GM18870 (cell line): Measurements from ENCODE around the gene TAL1.

Experiments used
- ATAC-seq: cut with Tn5 transposase; IDR thresholded peaks from one replicate; pipeline ENCODE4 v1.9.1; 2021; ENCODE audit warnings: moderate library complexity; ENCODE audit not compliant: unreplicated experiment

Gene TAL1

GRCh38 chr1:47189844-47190508, 42.0 kb downstream of the TAL1 start, which contains the start of gene PDZK1IP1:
TSS of gene PDZK1IP1 (minus strand) at chr1:47190036. CDS start at chr1:47189932, 104 bp downstream.
- no peak for ATAC-seq

GRCh38 chr1:47188791-47189785, 42.9 kb downstream of the TAL1 start:
- ATAC-seq, result no peak

GRCh38 chr1:47187926-47188250, 44.1 kb downstream of the TAL1 start:
- ATAC-seq, result no peak

GRCh38 chr1:47187231-47187925, 44.6 kb downstream of the TAL1 start:
- ATAC-seq, result no peak

GRCh38 chr1:47186267-47187185, 45.5 kb downstream of the TAL1 start:
- no peak for ATAC-seq

GRCh38 chr1:47184822-47185677, 47.0 kb downstream of the TAL1 start:
- no peak for ATAC-seq

- ATAC-seq, result no peak
These were observed 47.8 kb downstream of the TAL1 start for GRCh38 chr1:47184090-47184821.

- ATAC-seq, result no peak
These were observed 48.5 kb downstream of the TAL1 start for GRCh38 chr1:47183308-47184089.

- no peak for ATAC-seq
These were observed 49.3 kb downstream of the TAL1 start for GRCh38 chr1:47182676-47183235.

GRCh38 chr1:47181955-47182675, 49.9 kb downstream of the TAL1 start:
- ATAC-seq, result no peak

GRCh38 chr1:47181095-47181954, 50.7 kb downstream of the TAL1 start:
- no peak for ATAC-seq

- no peak for ATAC-seq
These were observed 51.4 kb downstream of the TAL1 start for GRCh38 chr1:47180603-47181094.

GRCh38 chr1:47179988-47180563, 51.9 kb downstream of the TAL1 start:
- ATAC-seq, result no peak

- ATAC-seq, result peak; percentile 88
These were observed 52.7 kb downstream of the TAL1 start for GRCh38 chr1:47179017-47179987.
